IMR-90 (cell line): ENCODE measurements around the gene OR10A5. TPM values are rescaled to one million over a fixed set of nuclear protein-coding genes. Genes with fewer than 3 reads are reported as not detected.

Experiments
- ATAC-seq: fragments of 200-7000 bp; cut with Tn5 transposase; 2 replicates; pipeline ENCODE4 v1.9.1; 2020; ENCODE audit warnings: low read depth, mild to moderate bottlenecking, moderate library complexity
- Bru-seq: library from RNA; stranded (reverse); fragments of 400-500 nt; gene quantifications from one replicate; lab custom pipeline; 2021; lab: Mats Ljungman, UMichigan
- BruChase-seq, 2 experiments: library from RNA; stranded (reverse); fragments of 400-500 nt; gene quantifications; one replicate each; lab custom pipeline; 2021; lab: Mats Ljungman, UMichigan
- BruUV-seq: library from RNA; stranded (reverse); fragments of 400-500 nt; replicated peaks from 2 replicates; lab custom pipeline; 2021; lab: Mats Ljungman, UMichigan
- CTCF ChIA-PET: fragments of 300-600 bp; formaldehyde crosslinking; extraction: SDS; loops from one replicate; lab custom pipeline; 2021; ENCODE audit warnings: antibody characterized with exemption; lab: Yijun Ruan, JAX
- POLR2A ChIA-PET: fragments of 300-600 bp; sonication (Branson Sonifier 250); formaldehyde crosslinking; loops from one replicate; lab custom pipeline; 2022; ENCODE audit warnings: antibody characterized with exemption; ENCODE audit not compliant: unreplicated experiment; lab: Charles Lee
- DNase-seq: peaks from one replicate; pipeline ENCODE4 v3.0.0; 2013
- H2AFZ ChIP-seq: replicated peaks from 2 replicates; pipeline ENCODE3; 2013; ENCODE audit warnings: low read length, mild to moderate bottlenecking; ENCODE audit not compliant: poor library complexity
- H2AK5ac ChIP-seq: 2 replicates; pipeline ENCODE4 v1.6.1; 2013; ENCODE audit warnings: low read depth, low read length, inconsistent platforms
- H2AK9ac ChIP-seq: replicated peaks from 2 replicates; pipeline ENCODE3; 2013; ENCODE audit warnings: mild to moderate bottlenecking, low read depth, low read length, moderate library complexity; ENCODE audit not compliant: poor library complexity
- H2BK120ac ChIP-seq: 2 replicates; pipeline ENCODE4 v1.6.1; 2013; ENCODE audit warnings: low read depth, low read length, inconsistent platforms
- H2BK15ac ChIP-seq: 3 replicates; pipeline ENCODE4 v1.6.1; 2013; ENCODE audit warnings: low read depth, low read length, inconsistent platforms
- H2BK20ac ChIP-seq: 2 replicates; pipeline ENCODE4 v1.6.1; 2013; ENCODE audit warnings: low read depth, mild to moderate bottlenecking, inconsistent platforms, low read length, moderate library complexity
- H2BK5ac ChIP-seq: 2 replicates; pipeline ENCODE4 v1.6.1; 2013; ENCODE audit warnings: mild to moderate bottlenecking, low read depth, low read length, inconsistent platforms; ENCODE audit not compliant: poor library complexity, severe bottlenecking
- H3K14ac ChIP-seq: replicated peaks from 2 replicates; pipeline ENCODE4 v1.6.1; 2013; ENCODE audit warnings: low read depth, low read length, inconsistent platforms
- H3K18ac ChIP-seq: 2 replicates; pipeline ENCODE4 v1.6.1; 2013; ENCODE audit warnings: low read depth, low read length, control low read depth
- H3K23ac ChIP-seq: 2 replicates; pipeline ENCODE4 v1.6.1; 2013; ENCODE audit warnings: low read depth, low read length, inconsistent platforms
- H3K27ac ChIP-seq: 2 replicates; pipeline ENCODE4 v1.5.1; 2013; ENCODE audit warnings: mild to moderate bottlenecking, control low read depth, low read length; ENCODE audit not compliant: insufficient read depth
- H3K27me3 ChIP-seq: 2 replicates; pipeline ENCODE4 v1.6.1; 2013; ENCODE audit warnings: low read length; ENCODE audit not compliant: control insufficient read depth, insufficient read depth
- H3K36me3 ChIP-seq: 2 replicates; pipeline ENCODE4 v1.6.1; 2013; ENCODE audit warnings: low read length, mixed read lengths; ENCODE audit not compliant: control insufficient read depth, insufficient read depth
- H3K4ac ChIP-seq: 2 replicates; pipeline ENCODE4 v1.6.1; 2013; ENCODE audit warnings: low read depth, low read length, inconsistent platforms
- H3K4me1 ChIP-seq: 2 replicates; pipeline ENCODE4 v1.6.1; 2013; ENCODE audit warnings: low read length, mixed read lengths; ENCODE audit not compliant: control insufficient read depth, insufficient read depth
- H3K4me2 ChIP-seq: 2 replicates; pipeline ENCODE4 v1.6.1; 2013; ENCODE audit warnings: low read depth, mild to moderate bottlenecking, control low read depth, low read length, moderate library complexity
- H3K4me3 ChIP-seq: 2 replicates; pipeline ENCODE4 v1.5.1; 2013; ENCODE audit warnings: low read depth, mild to moderate bottlenecking, control low read depth, low read length, moderate library complexity; ENCODE audit not compliant: insufficient read depth
- H3K56ac ChIP-seq: 2 replicates; pipeline ENCODE4 v1.6.1; 2013; ENCODE audit warnings: low read length, inconsistent platforms; ENCODE audit not compliant: insufficient read depth; ENCODE audit errors: extremely low read depth
- H3K79me1 ChIP-seq, 2 experiments: 2 replicates each; pipeline ENCODE4 v1.6.1; 2013; ENCODE audit warnings: low read length in 2 of 2, inconsistent platforms in 1 of 2, low read depth in 1 of 2
- H3K9ac ChIP-seq: 2 replicates; pipeline ENCODE4 v1.6.1; 2013; ENCODE audit warnings: low read depth, low read length, control low read depth
- H3K9me1 ChIP-seq: 2 replicates; pipeline ENCODE4 v1.6.1; 2013; ENCODE audit warnings: low read length, inconsistent platforms; ENCODE audit not compliant: insufficient read depth
- H3K9me3 ChIP-seq: 2 replicates; pipeline ENCODE4 v1.6.1; 2013; ENCODE audit warnings: low read length; ENCODE audit not compliant: control insufficient read depth, insufficient read depth
- H4K20me1 ChIP-seq: 2 replicates; pipeline ENCODE4 v1.6.1; 2013; ENCODE audit warnings: low read length, inconsistent platforms; ENCODE audit not compliant: insufficient read depth
- H4K5ac ChIP-seq: 2 replicates; pipeline ENCODE4 v1.6.1; 2013; ENCODE audit warnings: mild to moderate bottlenecking, low read depth, low read length, control low read depth
- H4K8ac ChIP-seq, 2 experiments: 2 replicates each; pipeline ENCODE4 v1.6.1; 2013; ENCODE audit warnings: low read depth in 2 of 2, low read length in 2 of 2, control low read depth in 1 of 2, inconsistent platforms in 1 of 2
- H4K91ac ChIP-seq: 2 replicates; pipeline ENCODE4 v1.6.1; 2013; ENCODE audit warnings: low read depth, low read length, inconsistent platforms; ENCODE audit not compliant: insufficient read depth
- BHLHE40 ChIP-seq: fragments of 150-350 bp; IDR thresholded peaks from 2 replicates; pipeline ENCODE4 v1.6.1; 2016; ENCODE audit warnings: mild to moderate bottlenecking, low read depth, low read length
- CEBPB ChIP-seq: IDR thresholded peaks from 2 replicates; pipeline ENCODE4 v1.6.1; 2012; ENCODE audit warnings: low read depth, low read length, improper control_type of control experiment
- CHD1 ChIP-seq: IDR thresholded peaks from 2 replicates; pipeline ENCODE4 v1.6.1; 2012; ENCODE audit warnings: low read depth, low read length, improper control_type of control experiment
- CTCF ChIP-seq: conservative IDR thresholded peaks from 2 replicates; pipeline ENCODE4 v1.5.1; 2012; ENCODE audit warnings: mild to moderate bottlenecking, low read depth, low read length, improper control_type of control experiment
- ELK1 ChIP-seq: fragments of 150-350 bp; IDR thresholded peaks from 2 replicates; pipeline ENCODE4 v1.6.1; 2016; ENCODE audit warnings: low read depth, mild to moderate bottlenecking, low read length, moderate library complexity, borderline replicate concordance
- FOS ChIP-seq: fragments of 150-350 bp; IDR thresholded peaks from 2 replicates; pipeline ENCODE4 v1.6.1; 2016; ENCODE audit warnings: low read depth, low read length
- MAFK ChIP-seq: IDR thresholded peaks from 2 replicates; pipeline ENCODE4 v1.6.1; 2012; ENCODE audit warnings: low read depth, low read length, improper control_type of control experiment
- MAZ ChIP-seq: IDR thresholded peaks from 2 replicates; pipeline ENCODE4 v1.6.1; 2012; ENCODE audit warnings: low read depth, mild to moderate bottlenecking, low read length, improper control_type of control experiment, moderate library complexity, borderline replicate concordance
- MXI1 ChIP-seq: IDR thresholded peaks from 2 replicates; pipeline ENCODE4 v1.6.1; 2012; ENCODE audit warnings: low read depth, mild to moderate bottlenecking, low read length, moderate library complexity, borderline replicate concordance
- NFE2L2 ChIP-seq: fragments of 150-350 bp; IDR thresholded peaks from 2 replicates; pipeline ENCODE4 v1.6.1; 2016; ENCODE audit warnings: low read depth, mild to moderate bottlenecking, low read length
- POLR2A ChIP-seq: IDR thresholded peaks from 2 replicates; pipeline ENCODE4 v1.6.1; 2012; ENCODE audit warnings: mild to moderate bottlenecking, low read depth, low read length
- RAD21 ChIP-seq: IDR thresholded peaks from 2 replicates; pipeline ENCODE4 v1.6.1; 2012; ENCODE audit warnings: low read length, improper control_type of control experiment
- RCOR1 ChIP-seq: IDR thresholded peaks from 2 replicates; pipeline ENCODE4 v1.6.1; 2012; ENCODE audit warnings: mild to moderate bottlenecking, low read length, improper control_type of control experiment; ENCODE audit not compliant: insufficient replicate concordance
- RFX5 ChIP-seq: IDR thresholded peaks from 2 replicates; pipeline ENCODE4 v1.8.0; 2012; ENCODE audit warnings: low read depth, mild to moderate bottlenecking, low read length, moderate library complexity
- SMC3 ChIP-seq: fragments of 150-350 bp; IDR thresholded peaks from 2 replicates; pipeline ENCODE4 v1.6.1; 2016; ENCODE audit warnings: low read depth, mild to moderate bottlenecking, antibody characterized with exemption, low read length, moderate library complexity
- USF2 ChIP-seq: fragments of 150-350 bp; IDR thresholded peaks from 2 replicates; pipeline ENCODE4 v1.6.1; 2017; ENCODE audit warnings: mild to moderate bottlenecking, antibody characterized with exemption, low read length, low read depth
- WGBS, 2 experiments: methylation state at CpG; one replicate each; pipeline versions ENCODE4 v1.1.5 to v1.1.7; 2013; ENCODE audit warnings: missing lambda C conversion rate in 2 of 2; ENCODE audit not compliant: insufficient read length in 1 of 2; ENCODE audit errors: extremely low coverage in 2 of 2; 5-methylcytosine and 5-hydroxymethylcytosine counted together
- dilution Hi-C: fragments of 300-500 bp; cut with HindIII; formaldehyde crosslinking; loops from one replicate; pipeline ENCODE4 v1.14.3; 2018; ENCODE audit warnings: low sequenced_read_pairs; ENCODE audit not compliant: unreplicated experiment
- in situ Hi-C: fragments of 300-500 bp; cut with MboI; formaldehyde crosslinking; loops from 3 replicates; pipeline ENCODE4 v1.14.3; 2019; ENCODE audit warnings: low sequenced_read_pairs, inconsistent platforms, mixed read lengths
- intact Hi-C: fragments of 100-400 bp; cut with micrococcal nuclease; formaldehyde crosslinking; loops from 2 replicates; pipeline ENCODE4 v1.10.0; 2022
- long read RNA-seq: library from polyadenylated mRNA; unstranded; transcript quantifications from one replicate; pipeline ENCODE4 v2.0.0, GENCODE V29; 2021; ENCODE audit not compliant: unreplicated experiment
- polyA plus RNA-seq, 3 experiments: library from polyadenylated mRNA; depleted of rRNA; stranded (reverse); fragments of >200 nt; gene quantifications; 2 replicates each; pipeline ENCODE4 v1.2.3, GENCODE V29; 2012; ENCODE audit warnings: low replicate concordance in 1 of 3
- total RNA-seq: library from RNA; depleted of rRNA; stranded (reverse); fragments of >200 nt; gene quantifications from 2 replicates; pipeline ENCODE4 v1.2.3, GENCODE V29; 2012; rRNA removed

The OR10A5 gene
- not detected in 2 replicates for total RNA-seq
- not detected in 2 replicates for polyA plus RNA-seq (2012; rRNA removed)
- polyA plus RNA-seq (2012; cell fraction: cytosol; rRNA removed) = not detected in 2 replicates
- polyA plus RNA-seq (2012; cell fraction: nucleus; rRNA removed; ENCODE audit: low replicate concordance) = not detected in 2 replicates
- not detected for Bru-seq, nascent RNA
- BruChase-seq, experiment 1, labeled RNA remaining after a 6-hour chase = not detected
- BruChase-seq, experiment 2, labeled RNA remaining after a 2-hour chase = not detected
- long read RNA-seq = 0 reads

- in situ Hi-C loops = no loop called here
- DNase-seq (no peak), ATAC-seq (no peak)
- no peak within 1 kb of the TSS for H3K14ac ChIP-seq
- no peaks in the 10 kb centered on the region for H4K20me1 ChIP-seq
- BruUV-seq = no TSS peak
- no peak within 1 kb of the TSS for H3K23ac ChIP-seq
- H2BK20ac ChIP-seq = no peak within 1 kb of the TSS
- H3K79me1 ChIP-seq = no peaks in the 10 kb centered on the region
- H3K18ac ChIP-seq = no peak within 1 kb of the TSS
- intact Hi-C loops = no loop called here
- no peak within 1 kb of the TSS for H3K4me3 ChIP-seq
- no peak within 1 kb of the TSS for H2AFZ ChIP-seq
- no peak within 1 kb of the TSS for H2AK9ac ChIP-seq
- H4K8ac ChIP-seq = no peak within 1 kb of the TSS
- no peaks in the 10 kb centered on the region for H3K27me3 ChIP-seq
- H4K91ac ChIP-seq = no peak within 1 kb of the TSS
- 100% methylated on average over 1 of the region's 3 CpGs; no CpG with 5 or more reads in 1 of the 2 experiments for WGBS, 2 experiments
- ChIA-PET POLR2A (no interaction called here), CTCF (no interaction called here)
- no peak within 1 kb of the TSS for H3K56ac ChIP-seq
- H2BK15ac ChIP-seq = no peak within 1 kb of the TSS
- no peak within 1 kb of the TSS for H3K9ac ChIP-seq
- no peak within 1 kb of the TSS for H3K27ac ChIP-seq
- dilution Hi-C loops = no loop called here
- H3K4me1 ChIP-seq = no peaks in the 10 kb centered on the region
- H3K36me3 ChIP-seq = no peaks in the 10 kb centered on the region
- no peak within 1 kb of the TSS for H3K4me2 ChIP-seq
- no peak within 1 kb of the TSS for H4K5ac ChIP-seq
- H2AK5ac ChIP-seq = no peak within 1 kb of the TSS
- H2BK5ac ChIP-seq = no peak within 1 kb of the TSS
- no peak for TF ChIP-seq BHLHE40
- TF ChIP-seq MAFK = no peak
- TF ChIP-seq RCOR1 = no peak
- TF ChIP-seq CTCF = no peak
- TF ChIP-seq USF2 = no peak
- TF ChIP-seq NFE2L2 = no peak
- TF ChIP-seq RAD21 = no peak
- TF ChIP-seq CEBPB = no peak
- TF ChIP-seq FOS = no peak
- no peak for TF ChIP-seq POLR2A
- no peak for TF ChIP-seq SMC3
- TF ChIP-seq ELK1 = no peak
- no peak for TF ChIP-seq MXI1
- no peak for TF ChIP-seq RFX5
- no peak for TF ChIP-seq CHD1
- TF ChIP-seq MAZ = no peak
- no peaks in the 10 kb centered on the region for H3K9me1 ChIP-seq
- H3K4ac ChIP-seq = no peak within 1 kb of the TSS
- no peak within 1 kb of the TSS for H2BK120ac ChIP-seq
- no peaks in the 10 kb centered on the region for H3K9me3 ChIP-seq
These were observed at the start of gene OR10A5 for GRCh38 chr11:6845383-6845782. Gene OR10A5, plus strand, starts transcription at chr11:6845683. Its CDS starts 0 bp downstream, at chr11:6845683.
